Stromal cell of bone marrow (primary cell): ENCODE measurements around the gene PLEKHG7.
"Not testable (repeated sequence)": the region's sequence is repeated elsewhere in the genome, so short reads cannot be mapped to it uniquely, and the experiment has no call there.

Experiments used
- DNase-seq: peaks from one replicate; pipeline ENCODE4 v3.0.0-alpha.2; 2012; ENCODE audit warnings: low read depth

PLEKHG7 gene

DNA sequence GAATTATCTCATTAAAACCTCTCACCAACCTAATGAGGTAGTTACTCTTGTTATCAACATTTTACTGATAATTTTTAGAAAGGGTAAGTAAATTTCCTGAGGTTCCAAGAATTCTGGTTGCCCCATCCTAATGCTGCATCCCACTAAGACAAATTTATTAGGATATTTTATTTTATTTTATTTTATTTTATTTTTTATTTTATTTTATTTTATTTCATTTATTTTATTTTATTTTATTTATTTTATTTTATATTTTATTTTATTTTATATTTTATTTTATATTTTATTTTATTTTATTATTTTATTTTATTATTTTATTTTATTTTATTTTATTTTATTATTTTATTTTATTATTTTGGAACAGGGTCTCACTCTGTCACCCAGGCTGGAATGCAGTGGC is 46.9 kb downstream of the PLEKHG7 start:
- DNase-seq = not testable (repeated sequence)

GRCh38 chr12:92753976-92754885 is 51.4 kb downstream of the PLEKHG7 start:
- peak; percentile 43 for DNase-seq

GRCh38 chr12:92756898-92757596 is 54.3 kb downstream of the PLEKHG7 start:
- no peak for DNase-seq

- DNase-seq = no peak
These were observed 54.9 kb downstream of the PLEKHG7 start for GRCh38 chr12:92757597-92758121.

DNA sequence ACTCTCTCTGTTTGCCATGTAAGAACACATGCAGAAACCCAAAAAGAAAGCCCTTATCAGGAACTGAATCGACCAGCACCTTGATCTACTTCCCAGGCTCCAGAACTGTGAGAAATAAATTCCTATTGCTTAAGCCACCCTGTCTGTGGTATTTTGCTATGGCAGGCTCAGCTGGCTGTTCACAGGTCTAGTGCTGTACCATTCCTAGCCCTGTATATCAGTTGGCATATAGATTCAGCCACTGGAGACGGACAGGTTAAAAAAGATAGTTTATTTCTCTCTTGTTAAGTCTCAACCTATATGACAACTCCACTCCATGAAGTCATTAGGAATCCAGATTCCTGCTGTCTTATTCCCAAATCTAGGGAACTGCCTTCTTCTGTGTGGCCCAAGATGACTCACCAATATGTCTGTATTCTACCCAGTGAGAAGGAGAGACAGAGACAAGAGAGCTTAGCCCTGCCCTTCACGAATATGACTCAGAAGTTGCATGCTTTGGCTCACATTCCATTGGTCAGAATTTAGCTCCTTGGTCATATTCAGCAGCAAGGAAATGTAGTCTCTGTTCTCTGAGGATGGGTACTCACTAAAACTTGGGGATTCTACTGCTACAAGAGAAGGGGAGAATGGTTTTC is 57.0 kb downstream of the PLEKHG7 start:
- DNase-seq = peak; percentile 89

DNA sequence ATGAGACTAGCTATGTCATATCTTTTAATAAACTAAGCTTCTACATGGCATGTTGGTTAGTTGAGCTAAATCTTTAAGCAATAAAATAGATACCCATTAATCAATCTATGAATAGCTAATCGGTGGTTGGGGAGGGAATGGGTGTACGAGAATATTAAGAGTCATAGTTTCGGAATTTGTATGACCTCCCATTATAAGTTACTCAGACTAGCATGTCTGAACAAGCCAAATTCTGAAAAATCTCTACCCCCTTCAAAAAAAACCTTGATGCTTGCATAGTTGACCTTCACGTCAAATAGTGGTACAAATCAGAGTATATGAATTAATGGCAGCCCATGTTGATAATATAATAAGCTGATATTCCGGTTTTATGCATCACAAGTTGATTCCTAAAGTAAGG is 60.0 kb downstream of the PLEKHG7 start:
- DNase-seq = no peak

DNA sequence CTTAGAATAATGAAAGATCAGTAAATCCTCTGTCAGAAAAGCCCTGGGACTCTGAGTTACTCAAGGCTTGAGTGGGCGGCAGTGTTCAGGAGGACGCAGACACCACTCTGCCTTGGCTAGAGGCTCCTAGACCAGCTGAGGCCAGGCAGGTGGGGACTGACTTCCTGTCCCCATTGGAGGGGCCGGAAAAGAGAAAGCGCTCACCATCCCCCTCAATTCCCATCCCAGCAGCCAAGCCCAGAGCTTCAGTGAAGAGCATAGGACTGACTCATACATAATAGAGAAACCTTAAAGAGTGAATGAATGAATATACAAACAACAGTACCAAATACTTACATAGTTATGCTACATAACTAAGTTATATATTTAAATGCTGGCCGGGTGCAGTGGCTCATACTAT is 62.0 kb downstream of the PLEKHG7 start:
- DNase-seq = no peak

- DNase-seq = no peak
These were observed 63.1 kb downstream of the PLEKHG7 start for GRCh38 chr12:92765871-92766270.

DNA sequence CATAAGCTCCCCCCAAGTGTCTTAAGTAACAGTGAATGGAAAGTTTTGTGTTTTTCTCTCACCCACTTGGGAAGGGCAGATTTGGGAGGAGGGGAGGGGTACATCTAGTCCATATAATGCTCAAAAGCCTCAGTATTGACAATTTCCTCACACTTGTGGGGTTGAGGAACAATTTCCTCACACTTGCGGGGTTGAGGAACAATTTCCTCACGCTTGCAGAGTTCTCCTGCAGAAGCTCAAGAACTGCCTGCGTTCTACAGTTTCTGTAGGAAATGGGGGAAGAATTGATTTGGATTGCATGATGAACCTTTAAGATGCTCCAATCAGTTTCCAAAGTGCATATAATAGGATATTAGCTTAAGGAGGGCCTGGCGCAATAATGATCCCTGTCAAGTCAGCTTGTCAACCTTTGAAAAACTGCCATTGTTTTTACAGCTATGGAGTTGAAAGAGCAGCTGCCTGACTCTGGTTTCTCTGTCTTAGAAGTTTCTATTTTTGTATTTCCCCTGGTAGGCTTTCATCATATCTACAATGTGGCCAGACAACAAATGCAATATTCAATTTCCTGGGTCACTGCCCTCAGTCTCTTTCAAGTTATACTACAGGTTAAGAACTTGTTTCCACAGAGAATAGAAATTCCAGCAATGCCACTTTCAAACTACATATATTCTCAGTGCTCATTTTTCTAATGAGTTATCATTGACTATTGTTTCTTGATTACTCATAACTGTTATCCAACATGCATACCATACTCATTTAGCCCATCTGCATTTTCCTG is 66.5 kb downstream of the PLEKHG7 start:
- no peak for DNase-seq

DNA sequence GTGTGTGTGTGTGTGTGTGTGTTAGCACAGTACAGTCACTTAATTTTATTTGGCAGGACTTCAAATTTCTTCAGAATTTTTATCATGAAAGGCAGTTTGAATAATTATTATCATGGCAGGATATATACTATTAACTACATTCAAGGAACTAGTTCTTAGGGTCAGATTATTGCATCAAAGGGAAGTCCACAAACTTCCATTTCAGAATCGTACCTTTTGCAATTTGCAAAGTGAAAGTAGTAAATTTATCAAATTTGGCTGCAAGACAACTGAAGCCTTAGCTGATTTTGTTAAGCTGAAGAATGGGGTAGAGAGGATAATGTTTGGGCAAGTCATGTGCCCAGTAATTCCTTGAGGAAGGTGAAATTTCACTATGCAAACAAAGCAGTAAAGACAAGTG is 68.2 kb downstream of the PLEKHG7 start:
- no peak for DNase-seq

DNA sequence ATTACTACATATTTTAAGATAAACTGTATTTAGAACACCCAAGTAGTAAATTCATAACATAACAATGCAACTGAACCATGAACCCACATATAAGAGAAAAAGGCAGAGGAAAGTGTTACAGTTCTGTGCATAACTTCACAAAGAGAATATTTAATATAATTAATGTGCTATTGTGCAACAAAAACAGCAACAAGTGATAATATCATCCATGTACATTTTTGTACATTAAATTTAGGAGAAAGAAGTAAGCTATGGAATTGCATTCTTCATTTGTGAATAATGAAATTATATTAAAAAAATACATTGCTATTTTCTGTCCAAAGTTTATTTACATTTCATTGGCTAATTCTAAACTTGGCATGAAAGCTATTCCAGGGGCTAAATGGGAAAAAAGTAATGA is 72.6 kb downstream of the PLEKHG7 start:
- DNase-seq = no peak

GRCh38 chr12:92778525-92778924 is 75.7 kb downstream of the PLEKHG7 start:
- DNase-seq = no peak

DNA sequence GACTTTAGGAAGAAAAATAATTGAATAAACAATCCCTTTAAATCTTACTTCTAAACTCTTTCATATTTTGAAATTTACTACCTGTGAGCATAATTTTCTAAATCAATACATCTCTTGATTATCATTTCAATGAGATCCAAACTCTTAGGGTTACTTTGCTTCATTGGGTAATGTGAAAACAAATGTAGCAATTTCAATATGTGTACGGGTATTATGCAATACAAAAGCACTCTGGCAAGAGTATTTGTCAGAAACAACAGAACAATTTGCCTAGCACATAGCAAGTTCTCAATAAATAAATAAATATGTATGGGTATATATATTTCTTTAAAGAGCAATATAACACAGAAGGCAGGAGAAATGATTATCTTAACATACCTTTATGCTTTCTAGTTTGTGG is 77.1 kb downstream of the PLEKHG7 start:
- no peak for DNase-seq

- peak; percentile 64 for DNase-seq
These were observed 81.6 kb downstream of the PLEKHG7 start for GRCh38 chr12:92784356-92784755.

GRCh38 chr12:92784797-92785562 is 82.2 kb downstream of the PLEKHG7 start:
- DNase-seq = no peak

- DNase-seq = no peak
These were observed 82.8 kb downstream of the PLEKHG7 start for GRCh38 chr12:92785563-92785950.

DNA sequence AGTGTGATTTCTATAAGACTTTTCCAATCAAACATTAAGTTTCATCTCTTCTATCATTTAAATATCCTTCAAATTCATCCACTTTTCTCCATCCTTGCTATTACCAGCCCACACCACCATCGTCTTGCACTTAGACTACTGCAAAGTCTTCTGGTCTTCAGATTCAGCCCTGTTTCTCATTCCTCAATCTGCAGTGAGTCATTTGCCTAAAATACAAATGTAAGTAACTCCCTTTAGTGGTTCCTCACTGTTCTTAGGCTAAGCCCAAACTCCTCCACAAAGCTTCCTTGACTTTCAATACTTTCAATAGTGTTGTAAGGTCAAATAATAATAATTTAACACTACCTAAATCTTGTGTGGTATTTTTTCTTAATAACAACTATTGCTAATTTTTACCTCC is 83.3 kb downstream of the PLEKHG7 start:
- peak; percentile 44 for DNase-seq

GRCh38 chr12:92794356-92794755 is 91.6 kb downstream of the PLEKHG7 start:
- not testable (repeated sequence) for DNase-seq

DNA sequence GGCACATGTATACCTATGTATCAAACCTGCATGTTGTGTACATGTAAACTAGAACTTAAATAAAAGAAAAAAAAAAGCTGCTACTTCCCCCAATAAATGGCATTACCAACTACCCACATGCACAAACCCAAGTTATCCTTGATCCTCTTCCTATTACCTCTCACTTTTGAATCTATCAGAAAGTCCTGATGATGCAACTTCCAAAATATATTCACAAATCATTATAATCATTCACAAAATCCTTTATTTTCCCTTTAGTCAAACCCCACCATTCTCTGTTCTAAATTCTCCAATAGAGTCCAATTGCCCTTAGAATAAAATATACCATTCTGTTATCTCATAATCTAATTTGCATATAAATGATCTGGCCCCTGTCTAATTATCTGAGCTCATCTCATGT is 92.0 kb downstream of the PLEKHG7 start:
- no peak for DNase-seq

DNA sequence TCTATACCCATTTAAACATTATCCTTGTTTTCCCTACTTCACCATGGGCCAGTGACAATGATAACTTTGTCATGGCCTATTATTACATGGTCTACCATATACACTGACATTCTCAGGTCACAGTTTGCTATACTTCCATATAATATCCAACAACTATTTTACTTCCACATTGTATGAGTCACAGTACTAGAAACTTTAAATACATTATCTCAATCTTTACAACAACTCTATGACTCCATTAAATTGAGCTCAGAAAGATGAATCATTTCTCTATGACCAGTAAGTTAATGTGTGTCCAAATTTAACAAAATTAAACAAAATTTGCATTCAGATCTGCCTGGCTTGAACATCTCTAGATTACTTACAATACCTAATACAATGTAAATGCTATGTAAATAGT is 93.9 kb downstream of the PLEKHG7 start:
- no peak for DNase-seq

- no peak for DNase-seq
These were observed 100.1 kb downstream of the PLEKHG7 start for GRCh38 chr12:92802906-92803305.
